K562 (cell line): Measurements from ENCODE around the gene SURF4. TPM values are rescaled to one million over a fixed set of nuclear protein-coding genes. Genes with fewer than 3 reads are reported as not detected.
A peak's percentile ranks its signal among the peaks of the same experiment; 100 is the strongest.

Source experiments
- ETV1 ChIP-seq: fragments of 450-650 bp; conservative IDR thresholded peaks from 2 replicates; pipeline ENCODE4 v1.6.1; 2016; ENCODE audit warnings: missing genetic modification characterization, control low read depth, low read depth, missing compliant biosample characterization
- FOXK2 ChIP-seq, 2 experiments: fragments of 450-650 bp; IDR thresholded peaks in 1 of 2; conservative IDR thresholded peaks in 1 of 2; 2 replicates each; pipeline ENCODE4 v1.6.1; 2016; ENCODE audit warnings: low read depth in 2 of 2, mild to moderate bottlenecking in 1 of 2
- KDM1A ChIP-seq, 2 experiments: fragments of 450-650 bp; IDR thresholded peaks; 2 replicates each; pipeline ENCODE4 v1.6.1; 2016; ENCODE audit warnings: mild to moderate bottlenecking in 2 of 2
- L3MBTL2 ChIP-seq: fragments of 450-650 bp; IDR thresholded peaks from 2 replicates; pipeline ENCODE4 v1.6.1; 2016; ENCODE audit warnings: mild to moderate bottlenecking, moderate library complexity
- MTA3 ChIP-seq: fragments of 450-650 bp; formaldehyde crosslinking; IDR thresholded peaks from 2 replicates; pipeline ENCODE4 v1.6.1; 2017; ENCODE audit warnings: mild to moderate bottlenecking, borderline replicate concordance
- NFRKB ChIP-seq: fragments of 450-650 bp; IDR thresholded peaks from 2 replicates; pipeline ENCODE4 v1.6.1; 2016; ENCODE audit warnings: low read depth
- PHTF2 ChIP-seq: fragments of 250-450 bp; sonication (Bioruptor Pico); IDR thresholded peaks from 2 replicates; pipeline ENCODE4 v1.5.0; 2021; ENCODE audit warnings: mild to moderate bottlenecking
- POLR2H ChIP-seq: IDR thresholded peaks from 2 replicates; pipeline ENCODE4 v1.6.1; 2016; ENCODE audit warnings: missing genetic modification characterization, low read depth, mild to moderate bottlenecking, control low read depth, missing compliant biosample characterization, moderate library complexity
- RBFOX2 ChIP-seq: fragments of 200-400 bp; formaldehyde crosslinking; IDR thresholded peaks from 2 replicates; pipeline ENCODE4 v1.6.1; 2017; ENCODE audit warnings: low read depth, mild to moderate bottlenecking, low read length, moderate library complexity
- SIX5 ChIP-seq, 2 experiments: IDR thresholded peaks; 2 replicates each; pipeline ENCODE4 v1.6.1; 2011; ENCODE audit warnings: low read length in 2 of 2, borderline replicate concordance in 1 of 2, low read depth in 1 of 2, mild to moderate bottlenecking in 1 of 2, moderate library complexity in 1 of 2; ENCODE audit not compliant: insufficient read depth in 1 of 2
- SOX6 ChIP-seq: fragments of 450-650 bp; IDR thresholded peaks from 2 replicates; pipeline ENCODE4 v1.6.1; 2014; ENCODE audit warnings: mild to moderate bottlenecking
- TBP ChIP-seq: optimal IDR thresholded peaks from 2 replicates; pipeline ENCODE3; 2011; ENCODE audit warnings: low read depth, low read length, improper control_type of control experiment
- ZNF212 ChIP-seq: fragments of 450-650 bp; formaldehyde crosslinking; IDR thresholded peaks from 2 replicates; pipeline ENCODE4 v1.4.0; 2020; ENCODE audit warnings: mild to moderate bottlenecking
- ZNF3 ChIP-seq: fragments of 250-450 bp; sonication (Bioruptor Pico); IDR thresholded peaks from 2 replicates; pipeline ENCODE4 v1.5.0; 2021; ENCODE audit warnings: mild to moderate bottlenecking, moderate library complexity
- polyA plus RNA-seq, 8 experiments: library from polyadenylated mRNA; depleted of rRNA in 4 of 8; stranded (reverse) in 5 of 8; unstranded in 3 of 8; fragments of >200 nt; fragmentation: Nextera tagmentation in 2 of 8; fragmentation: Illumina TruSeq in 1 of 8; extraction: Ambion mirVana in 2 of 8; extraction: Trizol in 1 of 8; gene quantifications; 2 replicates each; pipeline versions ENCODE4 v1.2.1 to v1.2.3, GENCODE V29; 2011 to 2014; ENCODE audit warnings: inconsistent platforms in 1 of 8, missing spikeins in 1 of 8
- total RNA-seq, 7 experiments: library from RNA; depleted of rRNA in 6 of 7; stranded (reverse); fragments of >200 nt in 6 of 7; fragmentation: Illumina TruSeq in 2 of 7; extraction: Trizol in 2 of 7; gene quantifications; 2 replicates each; pipeline versions ENCODE4 v1.2.1 to v1.2.3, GENCODE V29; 2011 to 2021; ENCODE audit warnings: low replicate concordance in 1 of 7
- TF ChIP-seq, protein P1 (sequence below): fragments of 250-450 bp; sonication (Bioruptor Pico); IDR thresholded peaks from 2 replicates; pipeline ENCODE4 v1.9.0; 2021; ENCODE audit warnings: mild to moderate bottlenecking, inconsistent platforms
- TF ChIP-seq, protein P2 (sequence below), 2 experiments: fragments of 150-350 bp in 1 of 2; IDR thresholded peaks; 2 replicates each; pipeline ENCODE4 v1.6.1; 2012 to 2016; ENCODE audit warnings: low read depth in 2 of 2, low read length in 2 of 2, mild to moderate bottlenecking in 1 of 2, moderate library complexity in 1 of 2
- TF ChIP-seq, protein P3 (sequence below): conservative IDR thresholded peaks from 2 replicates; pipeline ENCODE4 v1.6.1; 2011; ENCODE audit warnings: low read depth, mild to moderate bottlenecking, low read length; ENCODE audit not compliant: control insufficient read depth
- TF ChIP-seq, protein P4 (sequence below): fragments of 250-450 bp; sonication (Bioruptor Pico); IDR thresholded peaks from 2 replicates; pipeline ENCODE4 v1.8.0; 2021; ENCODE audit warnings: borderline replicate concordance, mild to moderate bottlenecking, moderate library complexity; ENCODE audit not compliant: poor library complexity, severe bottlenecking

SURF4 gene
- total and polyA plus RNA-seq, 9 of the 15 experiments (the other 6 are each of a cell fraction or from before 2014, with no cell fraction given): 8.4 to 176 (median 130) TPM

DNA sequence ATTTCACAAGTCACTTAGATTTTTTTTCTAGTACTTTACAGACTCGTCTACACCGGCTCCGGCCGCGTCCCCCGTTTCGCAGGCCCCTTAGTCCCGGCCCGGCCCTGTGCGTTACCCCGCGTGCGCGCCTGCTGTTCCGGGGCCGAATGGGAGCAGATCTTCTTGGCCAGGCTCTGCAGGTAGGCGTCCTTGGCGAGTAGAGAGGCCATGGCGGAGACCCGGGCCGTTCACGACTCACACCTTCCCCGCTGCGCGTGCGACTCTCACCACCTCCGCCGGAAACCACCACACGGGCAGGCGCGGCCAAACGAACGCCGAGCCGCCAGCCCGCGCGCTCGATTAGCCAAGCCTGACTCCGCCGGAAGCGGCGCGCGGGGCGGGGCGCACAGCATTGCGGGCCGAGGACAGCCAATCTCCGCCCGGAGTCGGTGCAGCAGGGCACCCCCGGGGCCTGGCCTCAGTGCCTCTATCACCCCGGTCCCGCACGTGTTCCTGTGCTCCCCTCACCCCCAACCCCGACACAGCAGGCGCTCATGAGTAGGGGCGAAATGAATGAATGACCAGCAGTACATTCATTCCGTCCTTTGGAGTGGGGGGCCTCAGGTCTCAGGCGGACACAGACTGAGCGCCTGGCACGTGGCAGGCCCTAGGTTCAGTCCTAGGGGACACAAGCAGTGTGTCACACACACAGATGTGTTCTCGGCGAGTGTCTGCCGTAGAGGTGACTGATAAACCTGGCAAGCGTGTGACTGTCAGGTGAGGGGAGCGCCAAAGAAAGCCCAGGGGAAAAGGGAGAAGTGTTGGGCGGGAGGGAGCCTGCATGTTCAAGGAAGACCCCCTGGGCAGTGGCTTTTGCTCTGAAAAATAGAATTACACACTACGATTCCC is 39.7 kb downstream of the SURF4 start, which contains the start of gene SURF6 (continued):
- TF ChIP-seq, protein P1, sequence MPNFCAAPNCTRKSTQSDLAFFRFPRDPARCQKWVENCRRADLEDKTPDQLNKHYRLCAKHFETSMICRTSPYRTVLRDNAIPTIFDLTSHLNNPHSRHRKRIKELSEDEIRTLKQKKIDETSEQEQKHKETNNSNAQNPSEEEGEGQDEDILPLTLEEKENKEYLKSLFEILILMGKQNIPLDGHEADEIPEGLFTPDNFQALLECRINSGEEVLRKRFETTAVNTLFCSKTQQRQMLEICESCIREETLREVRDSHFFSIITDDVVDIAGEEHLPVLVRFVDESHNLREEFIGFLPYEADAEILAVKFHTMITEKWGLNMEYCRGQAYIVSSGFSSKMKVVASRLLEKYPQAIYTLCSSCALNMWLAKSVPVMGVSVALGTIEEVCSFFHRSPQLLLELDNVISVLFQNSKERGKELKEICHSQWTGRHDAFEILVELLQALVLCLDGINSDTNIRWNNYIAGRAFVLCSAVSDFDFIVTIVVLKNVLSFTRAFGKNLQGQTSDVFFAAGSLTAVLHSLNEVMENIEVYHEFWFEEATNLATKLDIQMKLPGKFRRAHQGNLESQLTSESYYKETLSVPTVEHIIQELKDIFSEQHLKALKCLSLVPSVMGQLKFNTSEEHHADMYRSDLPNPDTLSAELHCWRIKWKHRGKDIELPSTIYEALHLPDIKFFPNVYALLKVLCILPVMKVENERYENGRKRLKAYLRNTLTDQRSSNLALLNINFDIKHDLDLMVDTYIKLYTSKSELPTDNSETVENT (CRISPR knock-in tag): 0 out of 2 replicates have a peak, but pooled peaks have one; percentile 41
- peak; percentile 74; the same call in 1 of the 2 replicates for TF ChIP-seq MTA3
- peak; percentile 96 for TF ChIP-seq RBFOX2
- no peak for TF ChIP-seq ZNF212 (CRISPR knock-in tag)
- TF ChIP-seq, protein P2, sequence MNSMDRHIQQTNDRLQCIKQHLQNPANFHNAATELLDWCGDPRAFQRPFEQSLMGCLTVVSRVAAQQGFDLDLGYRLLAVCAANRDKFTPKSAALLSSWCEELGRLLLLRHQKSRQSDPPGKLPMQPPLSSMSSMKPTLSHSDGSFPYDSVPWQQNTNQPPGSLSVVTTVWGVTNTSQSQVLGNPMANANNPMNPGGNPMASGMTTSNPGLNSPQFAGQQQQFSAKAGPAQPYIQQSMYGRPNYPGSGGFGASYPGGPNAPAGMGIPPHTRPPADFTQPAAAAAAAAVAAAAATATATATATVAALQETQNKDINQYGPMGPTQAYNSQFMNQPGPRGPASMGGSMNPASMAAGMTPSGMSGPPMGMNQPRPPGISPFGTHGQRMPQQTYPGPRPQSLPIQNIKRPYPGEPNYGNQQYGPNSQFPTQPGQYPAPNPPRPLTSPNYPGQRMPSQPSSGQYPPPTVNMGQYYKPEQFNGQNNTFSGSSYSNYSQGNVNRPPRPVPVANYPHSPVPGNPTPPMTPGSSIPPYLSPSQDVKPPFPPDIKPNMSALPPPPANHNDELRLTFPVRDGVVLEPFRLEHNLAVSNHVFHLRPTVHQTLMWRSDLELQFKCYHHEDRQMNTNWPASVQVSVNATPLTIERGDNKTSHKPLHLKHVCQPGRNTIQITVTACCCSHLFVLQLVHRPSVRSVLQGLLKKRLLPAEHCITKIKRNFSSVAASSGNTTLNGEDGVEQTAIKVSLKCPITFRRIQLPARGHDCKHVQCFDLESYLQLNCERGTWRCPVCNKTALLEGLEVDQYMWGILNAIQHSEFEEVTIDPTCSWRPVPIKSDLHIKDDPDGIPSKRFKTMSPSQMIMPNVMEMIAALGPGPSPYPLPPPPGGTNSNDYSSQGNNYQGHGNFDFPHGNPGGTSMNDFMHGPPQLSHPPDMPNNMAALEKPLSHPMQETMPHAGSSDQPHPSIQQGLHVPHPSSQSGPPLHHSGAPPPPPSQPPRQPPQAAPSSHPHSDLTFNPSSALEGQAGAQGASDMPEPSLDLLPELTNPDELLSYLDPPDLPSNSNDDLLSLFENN (IDR thresholded peaks at IDR 0.05; ENCODE audit: low read depth in 2 of 2, low read length in 2 of 2): peak; percentile 72 to 99
- TF ChIP-seq, protein P3, sequence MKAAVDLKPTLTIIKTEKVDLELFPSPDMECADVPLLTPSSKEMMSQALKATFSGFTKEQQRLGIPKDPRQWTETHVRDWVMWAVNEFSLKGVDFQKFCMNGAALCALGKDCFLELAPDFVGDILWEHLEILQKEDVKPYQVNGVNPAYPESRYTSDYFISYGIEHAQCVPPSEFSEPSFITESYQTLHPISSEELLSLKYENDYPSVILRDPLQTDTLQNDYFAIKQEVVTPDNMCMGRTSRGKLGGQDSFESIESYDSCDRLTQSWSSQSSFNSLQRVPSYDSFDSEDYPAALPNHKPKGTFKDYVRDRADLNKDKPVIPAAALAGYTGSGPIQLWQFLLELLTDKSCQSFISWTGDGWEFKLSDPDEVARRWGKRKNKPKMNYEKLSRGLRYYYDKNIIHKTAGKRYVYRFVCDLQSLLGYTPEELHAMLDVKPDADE: peak; percentile 99
- peak; percentile 82 for TF ChIP-seq TBP
- peak; percentile 80 to 92 for TF ChIP-seq FOXK2 (conservative IDR thresholded peaks at IDR 0.05 in 1 of 2, IDR thresholded peaks at IDR 0.05 in 1 of 2; ENCODE audit: low read depth in 2 of 2)
- TF ChIP-seq PHTF2: no peak
- no peak for TF ChIP-seq KDM1A (IDR thresholded peaks at IDR 0.05)
- peak; percentile 53; the same call in 1 of the 2 replicates for TF ChIP-seq SOX6
- peak; percentile 67; the same call in 1 of the 2 replicates for TF ChIP-seq NFRKB
- peak; percentile 97 for TF ChIP-seq L3MBTL2
- peak; percentile 70 for TF ChIP-seq POLR2H (tag)
- peak; percentile 98 for TF ChIP-seq ETV1 (tag)
- peak in 1 of 2 experiments; percentile 28; a peak in 1 of 4 replicates for TF ChIP-seq SIX5 (IDR thresholded peaks at IDR 0.05; ENCODE audit: borderline replicate concordance in 1 of 2, insufficient read depth in 1 of 2, low read depth in 1 of 2, low read length in 2 of 2)
- no peak for TF ChIP-seq ZNF3 (CRISPR knock-in tag)
- TF ChIP-seq, protein P4, sequence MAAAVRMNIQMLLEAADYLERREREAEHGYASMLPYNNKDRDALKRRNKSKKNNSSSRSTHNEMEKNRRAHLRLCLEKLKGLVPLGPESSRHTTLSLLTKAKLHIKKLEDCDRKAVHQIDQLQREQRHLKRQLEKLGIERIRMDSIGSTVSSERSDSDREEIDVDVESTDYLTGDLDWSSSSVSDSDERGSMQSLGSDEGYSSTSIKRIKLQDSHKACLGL: peak; percentile 77
